H1 (cell line): Measurements from ENCODE around the gene KLHL21.

Experiments
- EP300 ChIP-seq, 2 experiments: IDR thresholded peaks; 1 replicate in 1 of 2; 2 replicates in 1 of 2; pipeline ENCODE4 v1.6.1; 2011 to 2012; ENCODE audit warnings: low read depth in 2 of 2, low read length in 2 of 2, mild to moderate bottlenecking in 2 of 2, borderline replicate concordance in 1 of 2, inconsistent platforms in 1 of 2, moderate library complexity in 1 of 2
- EZH2 ChIP-seq: fragments of 200-600 bp; sonication (generic); IDR thresholded peaks from 2 replicates; pipeline ENCODE4 v1.7.1; 2012; ENCODE audit warnings: low read depth, mild to moderate bottlenecking, moderate library complexity, low read length, inconsistent platforms; ENCODE audit not compliant: severe bottlenecking
- KDM1A ChIP-seq: fragments of 200-600, 300-600 bp; sonication (generic); IDR thresholded peaks from 2 replicates; pipeline ENCODE4 v1.7.1; 2016; ENCODE audit warnings: mild to moderate bottlenecking, low read length, borderline replicate concordance
- POLR2A ChIP-seq, 2 experiments: IDR thresholded peaks; 1 replicate in 1 of 2; 2 replicates in 1 of 2; pipeline ENCODE4 v1.6.1; 2011; ENCODE audit warnings: low read depth in 2 of 2, low read length in 2 of 2, mild to moderate bottlenecking in 2 of 2; ENCODE audit errors: control extremely low read depth in 1 of 2
- SP1 ChIP-seq: IDR thresholded peaks from 2 replicates; pipeline ENCODE4 v1.6.1; 2011; ENCODE audit warnings: low read depth, low read length
- YY1 ChIP-seq: IDR thresholded peaks from 2 replicates; pipeline ENCODE4 v1.6.1; 2011; ENCODE audit warnings: low read depth, mild to moderate bottlenecking, low read length
- TF ChIP-seq, protein P1 (sequence below), 3 experiments: IDR thresholded peaks; 1 replicate in 2 of 3; 2 replicates in 1 of 3; pipeline versions ENCODE4 v1.5.1 to v1.6.1; 2011; ENCODE audit warnings: low read length in 3 of 3, mild to moderate bottlenecking in 3 of 3, inconsistent platforms in 2 of 3, low read depth in 1 of 3, moderate library complexity in 1 of 3; ENCODE audit not compliant: insufficient read depth in 1 of 3; ENCODE audit errors: control extremely low read depth in 1 of 3

DNA sequence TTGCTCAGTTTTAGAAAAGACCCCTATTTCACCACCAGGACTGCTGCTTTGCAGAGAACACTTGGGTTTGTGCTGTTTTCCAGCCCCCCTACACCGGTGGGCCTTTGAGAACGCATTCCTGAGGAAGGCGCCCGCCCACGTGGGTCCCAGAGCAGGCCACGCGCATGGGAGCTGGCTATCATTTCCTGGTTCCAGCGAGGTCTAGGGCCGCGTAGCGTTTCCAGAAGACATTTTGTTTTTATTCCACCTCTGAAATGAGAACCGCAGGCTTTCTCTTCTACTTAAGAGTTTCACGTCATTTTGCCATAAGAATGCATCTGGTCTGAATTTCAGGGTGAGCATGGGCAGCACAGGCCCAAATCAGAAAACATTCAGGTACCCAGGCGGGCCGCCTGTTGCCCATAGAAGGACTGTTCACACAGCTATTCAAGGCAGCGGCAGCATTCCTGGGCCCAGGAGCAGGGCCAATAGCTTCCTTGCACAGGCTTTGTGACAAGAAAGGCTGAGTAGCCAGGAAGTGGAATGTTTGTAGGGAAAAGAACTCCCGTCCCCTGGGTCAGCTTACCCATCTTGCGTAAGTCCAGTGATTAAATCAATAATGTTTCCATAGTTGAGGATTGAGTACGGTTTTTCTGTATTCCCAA lies 1.4 kb upstream of the KLHL21 start:
- TF ChIP-seq SP1 (peak; percentile 70), EZH2 (no peak), EP300 (IDR thresholded peaks at IDR 0.05; ENCODE audit: borderline replicate concordance in 1 of 2, low read depth in 2 of 2, low read length in 2 of 2) (0 out of 3 replicates have a peak, but pooled peaks of 1 of the 2 experiments have one; percentile 48), POLR2A (IDR thresholded peaks at IDR 0.05; ENCODE audit: control extremely low read depth in 1 of 2, low read depth in 2 of 2, low read length in 2 of 2) (peak in 1 of 2 experiments; percentile 74; a peak in 2 of 3 replicates), YY1 (peak; percentile 65), KDM1A (no peak)
- TF ChIP-seq, protein P1, sequence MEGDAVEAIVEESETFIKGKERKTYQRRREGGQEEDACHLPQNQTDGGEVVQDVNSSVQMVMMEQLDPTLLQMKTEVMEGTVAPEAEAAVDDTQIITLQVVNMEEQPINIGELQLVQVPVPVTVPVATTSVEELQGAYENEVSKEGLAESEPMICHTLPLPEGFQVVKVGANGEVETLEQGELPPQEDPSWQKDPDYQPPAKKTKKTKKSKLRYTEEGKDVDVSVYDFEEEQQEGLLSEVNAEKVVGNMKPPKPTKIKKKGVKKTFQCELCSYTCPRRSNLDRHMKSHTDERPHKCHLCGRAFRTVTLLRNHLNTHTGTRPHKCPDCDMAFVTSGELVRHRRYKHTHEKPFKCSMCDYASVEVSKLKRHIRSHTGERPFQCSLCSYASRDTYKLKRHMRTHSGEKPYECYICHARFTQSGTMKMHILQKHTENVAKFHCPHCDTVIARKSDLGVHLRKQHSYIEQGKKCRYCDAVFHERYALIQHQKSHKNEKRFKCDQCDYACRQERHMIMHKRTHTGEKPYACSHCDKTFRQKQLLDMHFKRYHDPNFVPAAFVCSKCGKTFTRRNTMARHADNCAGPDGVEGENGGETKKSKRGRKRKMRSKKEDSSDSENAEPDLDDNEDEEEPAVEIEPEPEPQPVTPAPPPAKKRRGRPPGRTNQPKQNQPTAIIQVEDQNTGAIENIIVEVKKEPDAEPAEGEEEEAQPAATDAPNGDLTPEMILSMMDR (IDR thresholded peaks at IDR 0.05; ENCODE audit: control extremely low read depth in 1 of 3, insufficient read depth in 1 of 3, low read depth in 1 of 3, low read length in 3 of 3): no peak
